Iris pigment epithelial cell (primary cell): ENCODE measurements around the gene BRD3.

Experiments used
- DNase-seq: peaks from one replicate; pipeline ENCODE4 v3.0.0-alpha.2; 2011; ENCODE audit warnings: low read depth

The BRD3 gene

GRCh38 chr9:134039386-134040175, 28.2 kb downstream of the BRD3 start:
- no peak for DNase-seq

DNA sequence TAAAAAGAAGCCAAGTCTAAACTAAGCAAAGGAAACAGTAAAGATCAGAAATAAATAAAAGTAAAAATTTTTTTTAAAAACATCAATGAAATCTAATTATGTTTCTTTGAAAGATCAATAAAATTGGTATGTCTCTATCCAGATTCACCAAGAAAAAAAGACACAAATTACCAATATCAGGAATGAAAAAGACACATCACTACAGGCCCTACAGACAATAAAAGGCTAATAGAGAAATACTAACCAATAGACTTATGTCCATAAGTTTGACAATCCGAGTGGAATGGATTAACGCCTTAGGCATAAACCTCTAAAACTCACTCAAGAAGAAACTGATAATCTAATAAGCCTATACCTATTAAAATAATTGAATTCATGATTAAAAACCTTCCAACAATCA, 30.2 kb downstream of the BRD3 start:
- no peak for DNase-seq

DNA sequence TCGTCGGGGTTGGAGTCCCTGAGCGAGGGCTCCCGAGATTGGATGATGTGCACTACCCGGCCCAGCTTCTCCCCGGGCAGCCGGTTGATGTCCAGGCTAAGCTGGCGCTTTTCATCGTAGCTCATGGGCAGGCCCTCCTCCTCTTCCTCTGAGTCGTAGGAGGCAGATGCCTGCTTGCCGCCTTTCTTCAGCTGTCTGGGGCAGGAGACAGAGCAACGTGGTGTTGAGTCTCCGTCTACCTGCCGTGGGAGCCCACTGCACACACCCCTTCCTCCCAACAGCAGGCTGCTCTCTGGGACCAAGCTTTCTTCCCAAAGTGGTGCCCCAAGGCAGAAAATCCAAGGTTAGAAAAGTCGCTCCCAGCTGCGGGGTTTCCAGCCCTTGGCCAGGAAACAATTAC, 31.7 kb downstream of the BRD3 start:
- no peak for DNase-seq

GRCh38 chr9:134035041-134036039, 32.5 kb downstream of the BRD3 start:
- no peak for DNase-seq

- DNase-seq = no peak
These were observed 33.4 kb downstream of the BRD3 start for GRCh38 chr9:134034215-134035040.

DNA sequence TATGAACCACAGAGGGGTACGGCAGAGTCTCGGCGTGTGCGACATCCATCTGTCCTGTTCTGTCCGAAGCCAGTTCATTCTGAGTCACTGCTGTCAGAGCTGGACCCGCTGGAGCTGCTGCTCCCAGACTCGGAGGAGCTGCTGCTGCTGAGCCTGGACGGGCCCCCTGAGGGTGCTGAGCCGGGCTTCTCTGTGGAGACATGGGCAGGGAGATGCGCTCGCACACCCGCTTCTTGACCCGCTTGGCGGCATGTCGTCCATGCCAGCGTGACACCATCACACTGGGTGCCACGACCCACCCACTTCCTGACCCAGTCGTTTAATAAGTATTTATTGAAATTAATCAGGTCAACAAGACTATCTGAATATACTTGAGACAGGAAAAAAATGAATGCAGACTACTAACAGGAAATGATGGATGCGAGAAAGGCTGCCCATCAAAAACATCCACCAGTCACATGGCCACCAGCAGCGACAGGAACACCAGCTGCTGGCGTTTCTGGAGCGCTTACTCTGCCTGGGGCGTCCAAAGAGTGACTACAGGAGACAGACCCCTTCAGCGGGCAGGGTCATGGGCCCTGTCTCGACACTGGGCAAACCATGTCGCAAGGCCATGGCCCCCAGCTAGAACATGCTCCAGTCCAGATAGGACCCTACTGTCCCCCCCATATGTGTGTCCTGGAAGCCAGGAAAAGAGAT, 34.2 kb downstream of the BRD3 start:
- no peak for DNase-seq

GRCh38 chr9:134032456-134033222, 35.2 kb downstream of the BRD3 start:
- no peak for DNase-seq

DNA sequence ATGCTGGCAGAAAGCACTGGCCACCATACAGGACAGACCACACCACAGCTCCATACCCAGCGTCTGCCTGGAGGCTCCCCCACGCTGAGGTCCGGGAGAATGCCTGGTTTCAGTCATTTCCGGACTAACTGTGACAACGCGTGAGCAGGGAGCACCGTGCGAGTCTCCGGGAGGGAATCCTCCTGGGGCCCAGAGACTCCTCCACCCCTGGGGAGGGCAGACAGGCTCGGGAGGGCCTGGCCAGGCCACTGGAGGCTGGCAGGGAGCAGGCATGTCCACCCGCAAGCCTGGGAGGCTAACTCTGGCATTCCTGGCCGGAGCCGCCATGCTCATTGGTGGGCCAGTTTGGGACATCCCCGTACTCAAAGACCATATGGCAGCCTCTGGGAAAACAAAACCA, 36.0 kb downstream of the BRD3 start:
- DNase-seq = no peak

GRCh38 chr9:134030821-134031470, 36.9 kb downstream of the BRD3 start:
- DNase-seq = no peak

GRCh38 chr9:134029248-134030226, 38.3 kb downstream of the BRD3 start:
- no peak for DNase-seq

DNA sequence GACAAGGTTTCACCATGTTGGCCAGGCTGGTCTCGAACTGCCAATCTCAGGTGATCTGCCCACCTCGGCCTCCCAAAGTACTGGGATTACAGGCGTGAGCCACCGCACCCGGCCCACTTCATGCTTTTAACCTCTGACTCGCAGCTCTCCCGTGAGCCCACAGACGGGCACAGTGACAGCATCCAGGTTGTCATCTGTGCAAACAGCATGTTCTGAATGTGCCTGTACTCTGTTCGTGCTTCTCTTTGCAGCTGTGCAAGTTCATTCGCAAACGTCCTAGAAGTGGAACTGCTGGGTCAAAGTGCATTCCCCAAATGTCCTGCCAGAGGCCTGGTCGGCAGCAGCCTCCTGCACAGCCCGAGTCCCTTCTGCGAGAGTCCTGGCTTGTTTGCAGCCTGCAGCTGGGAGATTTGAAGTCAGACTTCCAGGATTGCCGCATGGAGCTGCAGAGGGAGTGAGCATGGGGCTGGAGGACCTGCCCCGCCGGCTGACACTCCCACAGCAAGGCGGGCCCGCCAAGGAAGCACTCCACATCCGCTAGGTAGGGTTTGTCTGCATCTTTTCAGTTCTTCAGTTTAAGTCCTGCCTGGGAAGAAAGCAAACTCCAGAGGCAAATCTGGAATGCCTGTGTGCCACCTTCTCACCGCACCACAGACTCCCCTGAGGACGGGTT, 39.1 kb downstream of the BRD3 start:
- no peak for DNase-seq

DNA sequence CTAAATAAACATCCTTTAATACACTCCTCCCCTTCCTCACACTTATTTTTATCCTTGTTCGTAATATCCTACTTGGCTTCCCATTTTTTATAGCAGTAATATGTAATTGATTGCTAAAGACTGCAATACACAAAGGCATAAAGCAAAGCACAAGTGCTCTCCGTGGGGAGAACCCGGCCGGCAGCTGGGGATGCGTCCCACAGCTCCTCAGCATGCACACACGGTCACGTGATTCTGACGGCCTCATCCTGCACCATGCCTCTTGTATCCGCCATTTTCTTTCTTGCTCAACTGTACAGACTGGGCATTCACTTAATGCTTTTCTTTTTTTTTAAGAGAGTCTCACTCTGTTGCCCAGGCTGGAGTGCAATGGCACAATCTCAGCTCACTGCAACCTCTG, 39.8 kb downstream of the BRD3 start:
- no peak for DNase-seq

GRCh38 chr9:134027561-134027960, 40.3 kb downstream of the BRD3 start:
- DNase-seq = no peak

GRCh38 chr9:134026981-134027380, 40.8 kb downstream of the BRD3 start:
- DNase-seq = no peak

DNA sequence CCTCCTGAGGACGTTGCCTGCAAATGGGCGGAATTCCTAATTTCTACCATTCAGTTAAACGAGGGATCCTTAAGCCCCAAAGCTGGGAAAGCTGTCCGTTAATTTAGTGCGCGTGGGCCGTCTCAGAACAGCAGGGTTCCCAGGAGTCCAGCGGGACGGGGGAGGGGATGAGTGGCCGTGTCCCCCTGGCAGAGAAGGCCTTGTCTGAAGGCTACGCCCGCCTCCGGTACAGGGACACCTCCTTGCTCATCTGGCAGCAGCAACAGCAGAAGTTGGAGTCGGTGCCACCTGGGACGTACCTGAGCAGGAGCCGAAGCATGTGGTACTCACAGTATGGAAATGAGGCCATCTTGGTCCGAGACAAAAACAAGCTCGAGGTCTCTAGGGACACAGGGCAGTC, 41.2 kb downstream of the BRD3 start:
- DNase-seq = no peak

- DNase-seq = peak; percentile 59
These were observed 42.0 kb downstream of the BRD3 start for GRCh38 chr9:134025606-134026541.
